Fibroblast of villous mesenchyme (primary cell): Measurements from ENCODE around the gene MCM9. TPM values are rescaled to one million over a fixed set of nuclear protein-coding genes. Genes with fewer than 3 reads are reported as not detected.

Experiments
- DNase-seq: peaks from one replicate; pipeline ENCODE4 v3.0.0-alpha.2; 2010; ENCODE audit warnings: low read depth
- H3K4me3 ChIP-seq: 2 replicates; pipeline ENCODE4 v1.5.1; 2011; ENCODE audit warnings: low read depth, mild to moderate bottlenecking, low read length
- CTCF ChIP-seq: IDR thresholded peaks from 2 replicates; pipeline ENCODE4 v1.5.1; 2012; ENCODE audit warnings: low read depth, mild to moderate bottlenecking, low read length; ENCODE audit not compliant: insufficient read depth
- total RNA-seq: library from RNA; depleted of rRNA; stranded (reverse); fragments of >200 nt; gene quantifications from 2 replicates; pipeline ENCODE4 v1.2.3, GENCODE V29; 2012

The MCM9 gene
- total RNA-seq, 1 donor = 15.1 TPM

- TF ChIP-seq CTCF = no peak
- no peak overlapping the region for H3K4me3 ChIP-seq
- DNase-seq = no peak
Observed at GRCh38 chr6:118860363-118860762, 74.6 kb downstream of the MCM9 start.

- DNase-seq = no peak
- TF ChIP-seq CTCF = no peak
- H3K4me3 ChIP-seq = no peak overlapping the region
Observed at GRCh38 chr6:118859517-118860064, 75.4 kb downstream of the MCM9 start.

- H3K4me3 ChIP-seq = no peak overlapping the region
- TF ChIP-seq CTCF = no peak
- no peak for DNase-seq
Observed at GRCh38 chr6:118856301-118856700, 78.7 kb downstream of the MCM9 start.

- no peak for TF ChIP-seq CTCF
- no peak for DNase-seq
- no peak overlapping the region for H3K4me3 ChIP-seq
Observed at GRCh38 chr6:118853408-118853807, 81.6 kb downstream of the MCM9 start.

- DNase-seq = no peak
- TF ChIP-seq CTCF = no peak
- H3K4me3 ChIP-seq = no peak overlapping the region
Observed at GRCh38 chr6:118844915-118845314, 90.0 kb downstream of the MCM9 start.

- TF ChIP-seq CTCF = no peak
- no peak overlapping the region for H3K4me3 ChIP-seq
- no peak for DNase-seq
Observed at GRCh38 chr6:118843685-118844390, 91.1 kb downstream of the MCM9 start.

GRCh38 chr6:118830691-118831090 is 104.3 kb downstream of the MCM9 start:
- no peak overlapping the region for H3K4me3 ChIP-seq
- no peak for DNase-seq
- TF ChIP-seq CTCF = no peak
